Lung (tissue), 12 donors: ENCODE data around the gene SLC6A15. TPM values are rescaled to one million over a fixed set of nuclear protein-coding genes. Genes with fewer than 3 reads are reported as not detected.

Experiments used
- ATAC-seq: fragments of 200-7000 bp; cut with Tn5 transposase; one replicate; pipeline ENCODE4 v1.9.1; 2020; ENCODE audit warnings: moderate number of reproducible peaks; ENCODE audit not compliant: insufficient read depth, low FRiP score
- DNase-seq, 3 donors: peaks; one replicate each; pipeline ENCODE4 v3.0.0-alpha.2; 2013 to 2017
- H3K27ac ChIP-seq, 2 donors: one replicate each; pipeline ENCODE4 v1.5.1; 2013; ENCODE audit warnings: mild to moderate bottlenecking in 2 of 2, moderate library complexity in 2 of 2, control low read depth in 1 of 2, inconsistent platforms in 1 of 2, low read depth in 1 of 2, low read length in 1 of 2
- H3K27me3 ChIP-seq, 3 donors: one replicate each; pipeline ENCODE4 v1.5.1; 2013; ENCODE audit warnings: low read length in 2 of 3; ENCODE audit not compliant: control insufficient read depth in 3 of 3, insufficient read depth in 3 of 3
- H3K36me3 ChIP-seq, 4 donors: one replicate each; pipeline ENCODE4 v1.5.1; 2013; ENCODE audit warnings: low read length in 4 of 4, mild to moderate bottlenecking in 1 of 4, moderate library complexity in 1 of 4; ENCODE audit not compliant: control insufficient read depth in 4 of 4, insufficient read depth in 4 of 4
- H3K4me1 ChIP-seq, 5 donors: one replicate each; pipeline ENCODE4 v1.5.1; 2013; ENCODE audit warnings: low read length in 5 of 5, mild to moderate bottlenecking in 2 of 5, moderate library complexity in 1 of 5; ENCODE audit not compliant: control insufficient read depth in 5 of 5, insufficient read depth in 5 of 5
- H3K4me3 ChIP-seq: one replicate; pipeline ENCODE4 v1.5.1; 2013; ENCODE audit warnings: mild to moderate bottlenecking, control low read depth, moderate library complexity
- H3K9ac ChIP-seq, 2 donors: one replicate each; pipeline ENCODE4 v1.5.1; 2013; ENCODE audit warnings: low read length in 2 of 2, control low read depth in 1 of 2; ENCODE audit not compliant: insufficient read depth in 1 of 2
- H3K9me3 ChIP-seq, 4 donors: one replicate each; pipeline ENCODE4 v1.5.1; 2013; ENCODE audit warnings: low read length in 3 of 4, mild to moderate bottlenecking in 1 of 4, moderate library complexity in 1 of 4; ENCODE audit not compliant: control insufficient read depth in 4 of 4, insufficient read depth in 3 of 4
- CTCF ChIP-seq: IDR thresholded peaks from 2 replicates; pipeline ENCODE4 v1.5.1; 2012; ENCODE audit warnings: mild to moderate bottlenecking; ENCODE audit errors: control extremely low read depth, extremely low read depth
- WGBS, 2 donors: extraction: QIAGEN DNeasy Blood & Tissue Kit; methylation state at CpG; one replicate each; pipeline ENCODE4 v1.1.7; 2013; 5-methylcytosine and 5-hydroxymethylcytosine counted together
- polyA plus RNA-seq, 2 donors: library from polyadenylated mRNA; stranded (reverse); fragments of 200-250 nt; gene quantifications; one replicate each; pipeline ENCODE4 v1.2.1, GENCODE V29; 2013
- total RNA-seq, 2 donors: library from RNA; depleted of rRNA in 1 of 2; stranded (reverse); fragments of >200 nt in 1 of 2; gene quantifications; one replicate each; pipeline ENCODE4 v1.2.1, GENCODE V29; 2014 to 2021
- donor health status: control.
- donor health status: control.
- donor health status: Bipolar disorder and iron deficiency.
- donor health status: healthy.
- donor health status: DM: yes; HTN: yes; CAD: no.

Gene SLC6A15
- total and polyA plus RNA-seq, 4 donors = 0.02 to 0.34 (median 0.11) TPM; not detected in 1

GRCh38 chr12:84826925-84827324 lies 85.7 kb downstream of the SLC6A15 start:
- DNase-seq = no peak
- Histone ChIP-seq H3K4me3 (no peak overlapping the region), H3K27me3 (no peaks in the 10 kb centered on the region), H3K9ac (no peak overlapping the region), H3K27ac (no peak overlapping the region), H3K9me3 (no peaks in the 10 kb centered on the region), H3K4me1 (peaks cover 0 to 4% (median 0%) of the 10 kb centered on the region in 5 donors), H3K36me3 (no peaks in the 10 kb centered on the region)
- TF ChIP-seq CTCF = no peak
- 89 to 97% methylated on average over 1 of the region's 1 CpG for WGBS, 2 donors
- ATAC-seq = no peak

- Histone ChIP-seq H3K4me3 (no peak overlapping the region), H3K4me1 (peaks cover 0 to 4% (median 0%) of the 10 kb centered on the region in 5 donors), H3K27ac (no peak overlapping the region), H3K9me3 (no peaks in the 10 kb centered on the region), H3K9ac (no peak overlapping the region), H3K27me3 (no peaks in the 10 kb centered on the region), H3K36me3 (no peaks in the 10 kb centered on the region)
- 39 to 64% methylated on average over 2 of the region's 2 CpGs for WGBS, 2 donors
- no peak for TF ChIP-seq CTCF
- ATAC-seq = no peak
- no peak for DNase-seq
Observed at GRCh38 chr12:84825149-84825548, 87.5 kb downstream of the SLC6A15 start.

GRCh38 chr12:84822525-84822924 lies 90.1 kb downstream of the SLC6A15 start:
- no peak overlapping the region for H3K4me3 ChIP-seq
- H3K9ac ChIP-seq = no peak overlapping the region
- no peak overlapping the region for H3K27ac ChIP-seq
- WGBS, 2 donors = 66 to 75% methylated on average over 2 of the region's 2 CpGs
- no peak for TF ChIP-seq CTCF
- no peaks in the 10 kb centered on the region for H3K27me3 ChIP-seq
- peaks cover 0 to 4% (median 0%) of the 10 kb centered on the region in 5 donors for H3K4me1 ChIP-seq
- DNase-seq = no peak
- no peaks in the 10 kb centered on the region for H3K9me3 ChIP-seq
- ATAC-seq = no peak
- no peaks in the 10 kb centered on the region for H3K36me3 ChIP-seq
